ENCODE measurements around the gene ARHGAP29.

- no peak for TF ChIP-seq POLR2A (IDR thresholded peaks at IDR 0.05; ENCODE audit: low read depth)
- TF ChIP-seq POLR2AphosphoS5 (IDR thresholded peaks at IDR 0.05), result no peak
Measured at GRCh38 chr1:94143809-94144176, 93.6 kb downstream of the ARHGAP29 start.
